Transverse colon (tissue), 4 donors: ENCODE measurements around the gene RUSF1. TPM values are rescaled to one million over a fixed set of nuclear protein-coding genes. Genes with fewer than 3 reads are reported as not detected.
A peak's percentile ranks its signal among the peaks of the same experiment; 100 is the strongest.

Experiments
- DNase-seq: peaks from one replicate; pipeline ENCODE4 v3.0.0-alpha.2; 2019
- H3K27ac ChIP-seq, 4 donors: fragments of 200-600 bp; sonication (generic); 2 replicates each; pipeline ENCODE4 v1.5.1; 2016 to 2018; ENCODE audit warnings: inconsistent platforms in 4 of 4
- H3K27me3 ChIP-seq: fragments of 200-600 bp; sonication (generic); 2 replicates; pipeline ENCODE4 v1.5.1; 2017; ENCODE audit warnings: inconsistent platforms
- H3K36me3 ChIP-seq, 4 donors: fragments of 200-600 bp; sonication (generic); 2 replicates each; pipeline ENCODE4 v1.5.1; 2017 to 2019; ENCODE audit warnings: inconsistent platforms in 4 of 4
- H3K4me1 ChIP-seq, 4 donors: fragments of 200-600 bp; sonication (generic); 2 replicates each; pipeline ENCODE4 v1.5.1; 2017 to 2020; ENCODE audit warnings: inconsistent platforms in 4 of 4
- H3K4me3 ChIP-seq, 4 donors: fragments of 200-600 bp; sonication (generic); 1 replicate in 1 of 4; 2 replicates in 3 of 4; pipeline versions ENCODE4 v1.5.1 to v1.6.1; 2017 to 2019; ENCODE audit warnings: inconsistent platforms in 4 of 4
- H3K9me3 ChIP-seq, 2 donors: fragments of 200-600 bp; sonication (generic); 2 replicates each; pipeline ENCODE4 v1.5.1; 2017 to 2019; ENCODE audit warnings: inconsistent platforms in 2 of 2
- EP300 ChIP-seq: sonication (generic); formaldehyde crosslinking; IDR thresholded peaks from one replicate; pipeline ENCODE4 v1.6.1; 2017; ENCODE audit warnings: antibody characterized with exemption, low read depth
- POLR2A ChIP-seq: fragments of 450-650 bp; IDR thresholded peaks from one replicate; pipeline ENCODE4 v1.6.1; 2016; ENCODE audit warnings: antibody characterized with exemption, mild to moderate bottlenecking, moderate library complexity
- POLR2AphosphoS5 ChIP-seq, 3 donors: sonication (generic); formaldehyde crosslinking; IDR thresholded peaks; one replicate each; pipeline ENCODE4 v1.6.1; 2016; ENCODE audit warnings: antibody characterized with exemption in 3 of 3
- WGBS, 2 donors: methylation state at CpG; one replicate each; pipeline ENCODE4 v1.1.5; 2018; ENCODE audit warnings: low coverage in 1 of 2; 5-methylcytosine and 5-hydroxymethylcytosine counted together
- in situ Hi-C, 4 donors: fragments of 200-750 bp; cut with MboI; loops; one replicate each; pipeline versions ENCODE4 v1.15.0 to v1.15.1; 2017; ENCODE audit warnings: low sequenced_read_pairs in 3 of 4, low pct_ligation_motif_present in 1 of 4, low pct_unique_long_range_greater_than_20kb in 1 of 4
- intact Hi-C: fragments of 100-400 bp; cut with DNase I; formaldehyde crosslinking; loops from one replicate; pipeline ENCODE4 v1.15.1; 2023; ENCODE audit warnings: low total_unique reads
- total RNA-seq, 4 donors: library from RNA; depleted of rRNA; stranded (reverse); fragments of >200 nt; gene quantifications; one replicate each; pipeline ENCODE4 v1.1.0, GENCODE V29; 2016
- TF ChIP-seq, protein P1 (sequence below), 5 experiments: fragments of 200-600 bp in 3 of 5; fragments of 450-650 bp in 2 of 5; sonication (generic) in 3 of 5; IDR thresholded peaks; 1 replicate in 2 of 5; 2 replicates in 3 of 5; pipeline ENCODE4 v1.5.1; 2016 to 2017; ENCODE audit warnings: antibody characterized with exemption in 5 of 5, inconsistent platforms in 3 of 5, mild to moderate bottlenecking in 2 of 5, moderate library complexity in 1 of 5

RUSF1 gene
- total RNA-seq, 4 donors from 2014 or later: 49.2 to 86.5 (median 71.3) TPM

DNA sequence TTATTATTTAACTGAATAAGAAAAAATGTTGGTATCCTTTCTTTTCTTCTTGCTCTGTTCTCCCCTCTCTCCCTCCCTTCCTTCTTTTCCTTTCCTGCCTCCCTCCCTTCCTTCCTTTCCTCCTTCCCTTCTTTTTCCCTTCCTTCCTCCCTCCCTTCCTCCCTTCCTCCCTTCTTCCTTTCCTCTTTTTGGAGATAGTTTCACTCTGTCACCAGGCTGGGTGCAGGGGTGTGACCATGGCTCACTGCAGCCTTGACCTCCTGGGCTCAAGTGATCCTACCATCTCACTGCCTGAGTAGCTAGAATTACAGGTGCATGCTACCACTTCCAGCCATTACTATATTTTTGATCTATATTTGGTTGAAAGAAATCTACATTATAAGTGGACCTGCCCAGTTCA is 5.7 kb upstream of the RUSF1 start:
- H3K27me3 ChIP-seq: no peaks in the 10 kb centered on the region
- TF ChIP-seq POLR2A (no peak), EP300 (no peak), POLR2AphosphoS5 (IDR thresholded peaks at IDR 0.05) (no peak)
- TF ChIP-seq, protein P1, sequence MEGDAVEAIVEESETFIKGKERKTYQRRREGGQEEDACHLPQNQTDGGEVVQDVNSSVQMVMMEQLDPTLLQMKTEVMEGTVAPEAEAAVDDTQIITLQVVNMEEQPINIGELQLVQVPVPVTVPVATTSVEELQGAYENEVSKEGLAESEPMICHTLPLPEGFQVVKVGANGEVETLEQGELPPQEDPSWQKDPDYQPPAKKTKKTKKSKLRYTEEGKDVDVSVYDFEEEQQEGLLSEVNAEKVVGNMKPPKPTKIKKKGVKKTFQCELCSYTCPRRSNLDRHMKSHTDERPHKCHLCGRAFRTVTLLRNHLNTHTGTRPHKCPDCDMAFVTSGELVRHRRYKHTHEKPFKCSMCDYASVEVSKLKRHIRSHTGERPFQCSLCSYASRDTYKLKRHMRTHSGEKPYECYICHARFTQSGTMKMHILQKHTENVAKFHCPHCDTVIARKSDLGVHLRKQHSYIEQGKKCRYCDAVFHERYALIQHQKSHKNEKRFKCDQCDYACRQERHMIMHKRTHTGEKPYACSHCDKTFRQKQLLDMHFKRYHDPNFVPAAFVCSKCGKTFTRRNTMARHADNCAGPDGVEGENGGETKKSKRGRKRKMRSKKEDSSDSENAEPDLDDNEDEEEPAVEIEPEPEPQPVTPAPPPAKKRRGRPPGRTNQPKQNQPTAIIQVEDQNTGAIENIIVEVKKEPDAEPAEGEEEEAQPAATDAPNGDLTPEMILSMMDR (IDR thresholded peaks at IDR 0.05): no peak
- no peaks in the 10 kb centered on the region for H3K36me3 ChIP-seq
- DNase-seq: no peak
- no peaks in the 10 kb centered on the region for H3K9me3 ChIP-seq
- intact Hi-C loops: no loop called here
- H3K27ac ChIP-seq: no peak overlapping the region
- in situ Hi-C loops: loop anchor here in 1 of 4 donors (10.0 kb wide), 1 partner anchor 181 kb away; no protein-coding TSS in a partner anchor
- H3K4me1 ChIP-seq: peaks cover 7 to 12% (median 9%) of the 10 kb centered on the region in 4 donors
- no peak overlapping the region for H3K4me3 ChIP-seq

- H3K27me3 ChIP-seq: no peaks in the 10 kb centered on the region
- no peak for TF ChIP-seq POLR2A
- no peak for TF ChIP-seq POLR2AphosphoS5 (IDR thresholded peaks at IDR 0.05)
- TF ChIP-seq EP300: no peak
- TF ChIP-seq, protein P1 (IDR thresholded peaks at IDR 0.05): no peak
Measured at GRCh38 chr16:31513126-31513525, 4.9 kb upstream of the RUSF1 start.

DNA sequence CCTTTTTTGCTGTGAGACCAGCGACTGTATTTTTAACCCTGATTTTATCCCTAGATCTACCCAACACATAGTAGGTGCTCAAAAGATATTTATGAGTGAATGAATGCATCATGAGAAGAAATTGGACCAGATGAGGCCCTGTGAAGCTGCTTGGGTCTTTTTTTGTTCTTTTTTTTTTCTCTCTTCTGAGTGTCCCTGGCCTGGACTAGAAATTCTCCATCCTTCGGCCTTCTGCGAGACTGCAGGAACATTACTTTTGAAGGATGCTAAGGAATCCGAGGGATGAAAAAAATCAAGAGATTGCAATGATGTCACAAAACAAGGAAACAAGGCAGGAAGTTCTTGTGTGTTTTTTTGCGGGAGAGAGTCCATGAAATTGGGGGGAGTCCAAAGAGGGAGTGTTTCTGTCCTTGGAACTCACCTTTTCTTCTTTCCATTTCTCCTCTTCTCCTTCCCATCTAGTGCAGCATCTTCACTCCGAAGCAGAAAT is 560 bp upstream of the RUSF1 start:
- intact Hi-C loops: no loop called here
- TF ChIP-seq EP300 (no peak), POLR2AphosphoS5 (IDR thresholded peaks at IDR 0.05) (no peak), POLR2A (no peak)
- TF ChIP-seq, protein P1 (IDR thresholded peaks at IDR 0.05): no peak
- Histone ChIP-seq H3K9me3 (no peaks in the 10 kb centered on the region), H3K36me3 (no peaks in the 10 kb centered on the region), H3K4me1 (peaks cover 17 to 36% (median 23%) of the 10 kb centered on the region in 4 donors), H3K4me3 (peak overlapping the region; percentile 85 to 93 (median 89)), H3K27me3 (no peaks in the 10 kb centered on the region), H3K27ac (peak overlapping the region; percentile 93 to 95 (median 94))
- WGBS, 2 donors: 14 to 15% methylated on average over 6 of the region's 6 CpGs
- no peak for DNase-seq
- in situ Hi-C loops: no loop called here

More at GRCh38 chr16:31513126-31513525, 4.9 kb upstream of the RUSF1 start:
- H3K36me3 ChIP-seq: no peaks in the 10 kb centered on the region
- H3K27ac ChIP-seq: no peak overlapping the region
- H3K9me3 ChIP-seq: no peaks in the 10 kb centered on the region
- DNase-seq: no peak
- in situ Hi-C loops (loop anchor here in 1 of 4 donors (10.0 kb wide), 1 partner anchor 182 kb away; no protein-coding TSS in a partner anchor), intact Hi-C loops (no loop called here)
- H3K4me1 ChIP-seq: peaks cover 7 to 14% (median 10%) of the 10 kb centered on the region in 4 donors
- 68 to 90% methylated on average over 5 to 6 of the region's 6 CpGs for WGBS, 2 donors
- no peak overlapping the region for H3K4me3 ChIP-seq

DNA sequence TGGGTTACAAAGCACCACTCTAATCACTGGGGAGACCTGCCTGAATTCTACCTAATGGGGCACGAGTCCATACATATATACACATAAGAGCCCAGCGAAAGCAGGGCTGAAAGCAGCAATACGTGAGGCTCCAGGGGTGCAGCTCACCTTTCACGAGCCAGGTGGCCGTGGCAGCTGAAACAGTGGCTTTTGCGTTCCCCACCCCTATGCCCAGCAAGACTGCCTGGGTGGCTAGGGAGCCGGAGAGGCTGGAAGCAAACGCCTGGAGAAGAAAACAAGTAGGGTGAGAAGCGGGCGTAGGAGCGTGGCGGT is 618 bp downstream of the RUSF1 start:
- Histone ChIP-seq H3K27ac (peak overlapping the region; percentile 93 to 95 (median 94)), H3K4me3 (peak overlapping the region; percentile 85 to 93 (median 89)), H3K27me3 (no peaks in the 10 kb centered on the region), H3K36me3 (no peaks in the 10 kb centered on the region), H3K4me1 (peaks cover 17 to 36% (median 23%) of the 10 kb centered on the region in 4 donors), H3K9me3 (no peaks in the 10 kb centered on the region)
- no peak for TF ChIP-seq POLR2A
- TF ChIP-seq, protein P1 (IDR thresholded peaks at IDR 0.05): no peak
- no peak for TF ChIP-seq EP300
- no peak for TF ChIP-seq POLR2AphosphoS5 (IDR thresholded peaks at IDR 0.05)
- in situ Hi-C loops (no loop called here), intact Hi-C loops (no loop called here)
- 2% methylated on average over 12 of the region's 12 CpGs; no CpG with 5 or more reads in 1 of the 2 donors for WGBS, 2 donors
- no peak for DNase-seq
